ENCODE results near the gene INF2. TPM values are rescaled to one million over a fixed set of nuclear protein-coding genes. Genes with fewer than 3 reads are reported as not detected.

Gene INF2
- total RNA-seq, 1 experiment from 2014 or later = 58.3 TPM

GRCh38 chr14:104755621-104756020, 66.2 kb downstream of the INF2 start:
- DNase-seq = no peak
- no peak overlapping the region for H3K27ac ChIP-seq (ENCODE audit: insufficient read length, low read depth, low read length)
- peaks cover 3% of the 10 kb centered on the region for H3K79me1 ChIP-seq (ENCODE audit: insufficient read depth, low read depth, low read length, poor library complexity, severe bottlenecking)
- Mint-ChIP-seq H3K27ac (no peak overlapping the region), H3K27me3 (ENCODE audit: low read depth) (peaks cover 3% of the 10 kb centered on the region; the same call in 1 of the 2 replicates), H3K4me1 (peaks cover 12 to 23% of the 10 kb centered on the region in 2 experiments), H3K9me3 (peaks cover 6 to 10% of the 10 kb centered on the region in 2 experiments), H3K36me3 (ENCODE audit: insufficient read depth in 1 of 3, low read depth in 3 of 3) (peaks cover 29 to 63% (median 57%) of the 10 kb centered on the region in 3 experiments; a peak in 6 of 7 replicates), H3K4me3 (no peak overlapping the region)
- no peaks in the 10 kb centered on the region; the same call in 1 of the 2 replicates for H3K4me1 ChIP-seq (ENCODE audit: insufficient read depth, low read length)
- H4K5ac ChIP-seq (ENCODE audit: insufficient read length, low read depth, low read length) = no peak overlapping the region
- no peak overlapping the region for H2AFZ ChIP-seq (ENCODE audit: low read length)
- H2AK5ac ChIP-seq (ENCODE audit: insufficient read length, low read length) = no peak overlapping the region
- no peak overlapping the region for H3K4ac ChIP-seq (ENCODE audit: low read depth, low read length)
- no CpG with 5 or more reads among the region's 11 CpGs for WGBS (ENCODE audit: extremely low coverage, insufficient read length, low lambda C conversion rate)
- no peak overlapping the region for H4K91ac ChIP-seq (ENCODE audit: insufficient read length, low read depth, low read length)
- no peak overlapping the region for H2BK15ac ChIP-seq (ENCODE audit: low read depth, low read length)
- H2BK12ac ChIP-seq (ENCODE audit: insufficient read length, low read depth, low read length) = no peak overlapping the region
- no peak overlapping the region for H3K56ac ChIP-seq (ENCODE audit: insufficient read length, low read depth, low read length)
- H2BK120ac ChIP-seq (ENCODE audit: low read depth, low read length, poor library complexity, severe bottlenecking) = no peak overlapping the region
- no peak overlapping the region for H4K8ac ChIP-seq (replicated peaks; ENCODE audit: insufficient read length, low read depth, low read length)
- no peak overlapping the region for H3K23ac ChIP-seq (ENCODE audit: insufficient read length, low read depth, low read length)
- no peak overlapping the region for H3K9ac ChIP-seq (ENCODE audit: extremely low read depth, insufficient read length, low read length)
- H2BK20ac ChIP-seq (ENCODE audit: low read depth, low read length, poor library complexity, severe bottlenecking) = no peak overlapping the region
- no peak overlapping the region for H3K14ac ChIP-seq (ENCODE audit: insufficient read depth, low read length)
- H3K79me2 ChIP-seq (ENCODE audit: insufficient read depth, low read length) = peaks cover 16% of the 10 kb centered on the region; the same call in 1 of the 2 replicates
- no peak for TF ChIP-seq CTCF (conservative IDR thresholded peaks at IDR 0.05)
- no peak overlapping the region for H3K4me2 ChIP-seq (ENCODE audit: insufficient read depth, insufficient read length, low read length)
- no peaks in the 10 kb centered on the region for H3K27me3 ChIP-seq (ENCODE audit: insufficient read depth, low read length)
- H3K23me2 ChIP-seq (ENCODE audit: insufficient read length, low read depth, low read length, poor library complexity, severe bottlenecking) = peaks cover 12% of the 10 kb centered on the region
- no peak overlapping the region for H2BK5ac ChIP-seq (ENCODE audit: insufficient read length, low read length)
- H3K9me3 ChIP-seq (ENCODE audit: control insufficient read depth, low read depth, low read length) = no peaks in the 10 kb centered on the region
- no peak overlapping the region for H3K18ac ChIP-seq (ENCODE audit: insufficient read length, low read depth, low read length)
- H3T11ph ChIP-seq (ENCODE audit: low read length) = no peak overlapping the region
- no peaks in the 10 kb centered on the region for H4K20me1 ChIP-seq (ENCODE audit: control insufficient read depth, insufficient read depth, insufficient read length)

Measured in H9 (cell line).